Esophagus (tissue), 2 donors: Measurements from ENCODE around the gene GGNBP2. TPM values are rescaled to one million over a fixed set of nuclear protein-coding genes. Genes with fewer than 3 reads are reported as not detected.
A peak's percentile ranks its signal among the peaks of the same experiment; 100 is the strongest.

ENCODE experiments used
- H3K27ac ChIP-seq, 2 donors: one replicate each; pipeline ENCODE4 v1.5.1; 2013; ENCODE audit warnings: low read depth in 2 of 2, mild to moderate bottlenecking in 2 of 2, inconsistent platforms in 1 of 2, low read length in 1 of 2, moderate library complexity in 1 of 2
- H3K27me3 ChIP-seq, 2 donors: one replicate each; pipeline ENCODE4 v1.6.1; 2013; ENCODE audit warnings: low read length in 2 of 2, control low read depth in 1 of 2, mild to moderate bottlenecking in 1 of 2; ENCODE audit not compliant: insufficient read depth in 2 of 2, control insufficient read depth in 1 of 2
- H3K36me3 ChIP-seq, 2 donors: one replicate each; pipeline ENCODE4 v1.6.1; 2013; ENCODE audit warnings: low read length in 1 of 2; ENCODE audit not compliant: control insufficient read depth in 2 of 2, insufficient read depth in 2 of 2
- H3K4me1 ChIP-seq, 2 donors: one replicate each; pipeline ENCODE4 v1.6.1; 2013; ENCODE audit warnings: low read length in 1 of 2; ENCODE audit not compliant: control insufficient read depth in 2 of 2, insufficient read depth in 2 of 2
- H3K4me3 ChIP-seq, 2 donors: one replicate each; pipeline ENCODE4 v1.5.1; 2013; ENCODE audit warnings: low read length in 2 of 2, mild to moderate bottlenecking in 2 of 2, low read depth in 1 of 2, moderate library complexity in 1 of 2
- H3K9me3 ChIP-seq, 2 donors: one replicate each; pipeline ENCODE4 v1.6.1; 2013; ENCODE audit warnings: mild to moderate bottlenecking in 2 of 2, low read depth in 1 of 2, low read length in 1 of 2, moderate library complexity in 1 of 2; ENCODE audit not compliant: control insufficient read depth in 2 of 2, insufficient read depth in 1 of 2
- WGBS, 2 donors: extraction: QIAGEN DNeasy Blood & Tissue Kit; methylation state at CpG; one replicate each; pipeline ENCODE4 v1.1.7; 2013; 5-methylcytosine and 5-hydroxymethylcytosine counted together
- polyA plus RNA-seq, 2 donors: library from polyadenylated mRNA; stranded (reverse); fragments of 200-250 nt; gene quantifications; one replicate each; pipeline ENCODE4 v1.2.3, GENCODE V29; 2013
- donor health status: healthy with polysubstance abuse.
- donor health status: Bipolar disorder and iron deficiency.

The GGNBP2 gene
- polyA plus RNA-seq, 2 donors, result 32.9 to 42.2 TPM

- peaks cover 12 to 19% of the 10 kb centered on the region in 2 donors for H3K36me3 ChIP-seq
- H3K27ac ChIP-seq, result no peak overlapping the region
Observed at GRCh38 chr17:36583787-36584186, 39.1 kb downstream of the GGNBP2 start.

GRCh38 chr17:36586138-36586537 lies 41.4 kb downstream of the GGNBP2 start:
- no peaks in the 10 kb centered on the region for H3K27me3 ChIP-seq
- H3K27ac ChIP-seq, result no peak overlapping the region
- no peak overlapping the region for H3K4me3 ChIP-seq
- no peaks in the 10 kb centered on the region for H3K9me3 ChIP-seq
- 88 to 94% methylated on average over 2 of the region's 2 CpGs for WGBS, 2 donors
- peaks cover 8 to 19% of the 10 kb centered on the region in 2 donors for H3K36me3 ChIP-seq
- peaks cover 0 to under 1% of the 10 kb centered on the region in 2 donors for H3K4me1 ChIP-seq

More at GRCh38 chr17:36583787-36584186, 39.1 kb downstream of the GGNBP2 start:
- H3K4me1 ChIP-seq, result no peaks in the 10 kb centered on the region
- H3K27me3 ChIP-seq, result no peaks in the 10 kb centered on the region
- 59 to 76% methylated on average over 1 of the region's 1 CpG for WGBS, 2 donors
- no peak overlapping the region for H3K4me3 ChIP-seq
- no peaks in the 10 kb centered on the region for H3K9me3 ChIP-seq

- Histone ChIP-seq H3K36me3 (peaks cover 8 to 11% of the 10 kb centered on the region in 2 donors), H3K4me3 (no peak overlapping the region), H3K27me3 (no peaks in the 10 kb centered on the region), H3K4me1 (peaks cover 2 to 14% of the 10 kb centered on the region in 2 donors), H3K27ac (no peak overlapping the region), H3K9me3 (no peaks in the 10 kb centered on the region)
- 55 to 57% methylated on average over 2 of the region's 2 CpGs for WGBS, 2 donors
Observed at GRCh38 chr17:36590082-36590481, 45.4 kb downstream of the GGNBP2 start.

GRCh38 chr17:36591434-36592315 lies 47.0 kb downstream of the GGNBP2 start, which contains the start of gene DHRS11:
Gene DHRS11, plus strand, starts transcription at chr17:36591879. Its CDS starts 131 bp downstream, at chr17:36592010.
- H3K4me1 ChIP-seq, result peaks cover 2 to 14% of the 10 kb centered on the region in 2 donors
- no peaks in the 10 kb centered on the region for H3K9me3 ChIP-seq
- no peaks in the 10 kb centered on the region for H3K27me3 ChIP-seq
- 1 to 2% methylated on average over 73 to 87 of the region's 87 CpGs for WGBS, 2 donors
- peaks cover 6 to 11% of the 10 kb centered on the region in 2 donors for H3K36me3 ChIP-seq
- H3K27ac ChIP-seq, result peak within 1 kb of the TSS; percentile 64 to 83
- peak within 1 kb of the TSS; percentile 87 to 93 for H3K4me3 ChIP-seq

- Histone ChIP-seq H3K36me3 (peaks cover 0 to 6% of the 10 kb centered on the region in 2 donors), H3K27ac (peak overlapping the region; percentile 61 to 64)
Observed at GRCh38 chr17:36592316-36592715, 47.6 kb downstream of the GGNBP2 start.

GRCh38 chr17:36592716-36593321 lies 48.1 kb downstream of the GGNBP2 start:
- Histone ChIP-seq H3K27me3 (no peaks in the 10 kb centered on the region), H3K36me3 (peaks cover 0 to 6% of the 10 kb centered on the region in 2 donors), H3K4me3 (peak overlapping the region; percentile 87 to 93), H3K4me1 (peaks cover 2 to 14% of the 10 kb centered on the region in 2 donors), H3K27ac (peak overlapping the region in 1 of 2 donors; percentile 61), H3K9me3 (no peaks in the 10 kb centered on the region)
- WGBS, 2 donors, result 41 to 44% methylated on average over 4 of the region's 4 CpGs

More at GRCh38 chr17:36592316-36592715, 47.6 kb downstream of the GGNBP2 start:
- H3K4me1 ChIP-seq, result peaks cover 2 to 14% of the 10 kb centered on the region in 2 donors
- WGBS, 2 donors, result 2 to 4% methylated on average over 20 of the region's 20 CpGs
- no peaks in the 10 kb centered on the region for H3K9me3 ChIP-seq
- no peaks in the 10 kb centered on the region for H3K27me3 ChIP-seq
- peak overlapping the region; percentile 87 to 93 for H3K4me3 ChIP-seq

GRCh38 chr17:36593656-36594316 lies 49.1 kb downstream of the GGNBP2 start:
- H3K9me3 ChIP-seq, result no peaks in the 10 kb centered on the region
- H3K27ac ChIP-seq, result peak overlapping the region; percentile 59 to 84
- no peaks in the 10 kb centered on the region for H3K27me3 ChIP-seq
- H3K4me3 ChIP-seq, result no peak overlapping the region
- 61 to 70% methylated on average over 8 of the region's 8 CpGs for WGBS, 2 donors
- H3K4me1 ChIP-seq, result peaks cover 2 to 14% of the 10 kb centered on the region in 2 donors
- H3K36me3 ChIP-seq, result peaks cover 0 to 2% of the 10 kb centered on the region in 2 donors

GRCh38 chr17:36594626-36595401 lies 50.1 kb downstream of the GGNBP2 start:
- H3K9me3 ChIP-seq, result no peaks in the 10 kb centered on the region
- H3K4me1 ChIP-seq, result peaks cover 2 to 14% of the 10 kb centered on the region in 2 donors
- H3K36me3 ChIP-seq, result peaks cover 0 to 3% of the 10 kb centered on the region in 2 donors
- no peak overlapping the region for H3K4me3 ChIP-seq
- WGBS, 2 donors, result 82 to 87% methylated on average over 13 of the region's 13 CpGs
- no peaks in the 10 kb centered on the region for H3K27me3 ChIP-seq
- peak overlapping the region; percentile 32 to 59 for H3K27ac ChIP-seq
